ENCODE measurements around the gene MYL10.

DNA sequence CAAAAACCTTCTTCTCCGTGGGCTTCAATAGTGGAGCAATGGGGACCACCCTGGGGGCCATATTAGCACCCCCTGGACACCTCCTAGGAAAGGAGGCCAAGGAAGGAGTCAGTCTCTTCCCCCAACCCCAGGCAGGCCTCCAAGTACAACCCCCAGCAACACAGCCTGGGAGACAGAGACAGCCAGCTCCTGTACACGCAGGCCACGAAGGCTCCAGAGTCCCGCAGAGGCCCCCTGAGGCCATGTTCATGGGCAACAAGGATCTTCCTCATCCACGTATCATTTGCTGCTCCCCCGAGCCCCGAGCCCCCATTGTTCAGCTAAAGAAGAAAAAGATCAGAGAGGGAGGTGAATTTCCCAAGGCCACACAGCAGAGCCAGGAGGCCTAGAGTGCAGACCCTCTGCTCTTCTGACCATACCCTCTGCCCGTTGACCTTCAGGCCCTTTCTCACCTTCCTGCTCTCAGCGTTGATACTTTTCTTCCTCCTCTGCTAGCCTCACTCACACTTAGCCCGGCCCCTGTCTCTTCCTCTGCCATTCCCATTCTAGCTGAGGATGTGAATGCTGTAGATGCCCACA lies 35.9 kb upstream of the MYL10 start:
- TF ChIP-seq, protein P1, sequence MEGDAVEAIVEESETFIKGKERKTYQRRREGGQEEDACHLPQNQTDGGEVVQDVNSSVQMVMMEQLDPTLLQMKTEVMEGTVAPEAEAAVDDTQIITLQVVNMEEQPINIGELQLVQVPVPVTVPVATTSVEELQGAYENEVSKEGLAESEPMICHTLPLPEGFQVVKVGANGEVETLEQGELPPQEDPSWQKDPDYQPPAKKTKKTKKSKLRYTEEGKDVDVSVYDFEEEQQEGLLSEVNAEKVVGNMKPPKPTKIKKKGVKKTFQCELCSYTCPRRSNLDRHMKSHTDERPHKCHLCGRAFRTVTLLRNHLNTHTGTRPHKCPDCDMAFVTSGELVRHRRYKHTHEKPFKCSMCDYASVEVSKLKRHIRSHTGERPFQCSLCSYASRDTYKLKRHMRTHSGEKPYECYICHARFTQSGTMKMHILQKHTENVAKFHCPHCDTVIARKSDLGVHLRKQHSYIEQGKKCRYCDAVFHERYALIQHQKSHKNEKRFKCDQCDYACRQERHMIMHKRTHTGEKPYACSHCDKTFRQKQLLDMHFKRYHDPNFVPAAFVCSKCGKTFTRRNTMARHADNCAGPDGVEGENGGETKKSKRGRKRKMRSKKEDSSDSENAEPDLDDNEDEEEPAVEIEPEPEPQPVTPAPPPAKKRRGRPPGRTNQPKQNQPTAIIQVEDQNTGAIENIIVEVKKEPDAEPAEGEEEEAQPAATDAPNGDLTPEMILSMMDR (IDR thresholded peaks at IDR 0.05; ENCODE audit: low read depth, low read length, poor library complexity, severe bottlenecking), result no peak
- no peak for TF ChIP-seq EZH2phosphoT487 (IDR thresholded peaks at IDR 0.05; ENCODE audit: borderline replicate concordance, low read length)
